ENCODE measurements around the gene MIGA2. TPM values are rescaled to one million over a fixed set of nuclear protein-coding genes. Genes with fewer than 3 reads are reported as not detected.

The MIGA2 gene
- total RNA-seq, 4 donors from 2014 or later: 72.0 to 245 (median 74.0) TPM

DNA sequence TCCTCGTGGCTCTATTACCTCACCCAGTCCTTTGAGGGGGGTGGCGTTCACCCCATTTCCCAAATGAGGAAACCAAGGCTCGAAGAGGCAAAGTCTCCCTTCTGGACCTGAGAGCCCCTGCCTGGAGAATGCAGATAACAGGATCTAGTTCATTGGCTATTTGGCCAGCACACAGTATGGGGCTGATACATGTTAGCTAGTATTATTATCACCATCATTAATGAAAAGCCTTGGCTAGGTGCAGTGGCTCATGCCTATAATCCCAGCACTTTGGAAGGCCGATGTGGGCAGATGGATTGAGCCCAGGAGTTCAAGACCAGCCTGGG lies 12.6 kb upstream of the MIGA2 start:
- no peaks in the 10 kb centered on the region for H3K27me3 ChIP-seq
- in situ Hi-C loops (cut with MboI; ENCODE audit: low pct_ligation_motif_present in 1 of 4, low pct_unique_long_range_greater_than_20kb in 1 of 4, low sequenced_read_pairs in 3 of 4): no loop called here
- TF ChIP-seq, protein P1, sequence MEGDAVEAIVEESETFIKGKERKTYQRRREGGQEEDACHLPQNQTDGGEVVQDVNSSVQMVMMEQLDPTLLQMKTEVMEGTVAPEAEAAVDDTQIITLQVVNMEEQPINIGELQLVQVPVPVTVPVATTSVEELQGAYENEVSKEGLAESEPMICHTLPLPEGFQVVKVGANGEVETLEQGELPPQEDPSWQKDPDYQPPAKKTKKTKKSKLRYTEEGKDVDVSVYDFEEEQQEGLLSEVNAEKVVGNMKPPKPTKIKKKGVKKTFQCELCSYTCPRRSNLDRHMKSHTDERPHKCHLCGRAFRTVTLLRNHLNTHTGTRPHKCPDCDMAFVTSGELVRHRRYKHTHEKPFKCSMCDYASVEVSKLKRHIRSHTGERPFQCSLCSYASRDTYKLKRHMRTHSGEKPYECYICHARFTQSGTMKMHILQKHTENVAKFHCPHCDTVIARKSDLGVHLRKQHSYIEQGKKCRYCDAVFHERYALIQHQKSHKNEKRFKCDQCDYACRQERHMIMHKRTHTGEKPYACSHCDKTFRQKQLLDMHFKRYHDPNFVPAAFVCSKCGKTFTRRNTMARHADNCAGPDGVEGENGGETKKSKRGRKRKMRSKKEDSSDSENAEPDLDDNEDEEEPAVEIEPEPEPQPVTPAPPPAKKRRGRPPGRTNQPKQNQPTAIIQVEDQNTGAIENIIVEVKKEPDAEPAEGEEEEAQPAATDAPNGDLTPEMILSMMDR (IDR thresholded peaks at IDR 0.05): no peak
- TF ChIP-seq POLR2AphosphoS5 (IDR thresholded peaks at IDR 0.05) (no peak), POLR2A (IDR thresholded peaks at IDR 0.05) (no peak), EP300 (IDR thresholded peaks at IDR 0.05; ENCODE audit: low read depth) (no peak)
- peaks cover 22 to 32% (median 28%) of the 10 kb centered on the region in 4 donors for H3K4me1 ChIP-seq
- H3K36me3 ChIP-seq: no peaks in the 10 kb centered on the region
- H3K4me3 ChIP-seq: no peak overlapping the region
- 77% methylated on average over 4 of the region's 4 CpGs; no CpG with 5 or more reads in 1 of the 2 donors for WGBS, 2 donors (ENCODE audit: low coverage in 1 of 2)
- no peak for DNase-seq
- H3K27ac ChIP-seq: peak overlapping the region in 3 of 4 donors; percentile 35 to 52 (median 41)
- intact Hi-C loops (cut with DNase I; ENCODE audit: low total_unique reads): no loop called here
- H3K9me3 ChIP-seq: no peaks in the 10 kb centered on the region

DNA sequence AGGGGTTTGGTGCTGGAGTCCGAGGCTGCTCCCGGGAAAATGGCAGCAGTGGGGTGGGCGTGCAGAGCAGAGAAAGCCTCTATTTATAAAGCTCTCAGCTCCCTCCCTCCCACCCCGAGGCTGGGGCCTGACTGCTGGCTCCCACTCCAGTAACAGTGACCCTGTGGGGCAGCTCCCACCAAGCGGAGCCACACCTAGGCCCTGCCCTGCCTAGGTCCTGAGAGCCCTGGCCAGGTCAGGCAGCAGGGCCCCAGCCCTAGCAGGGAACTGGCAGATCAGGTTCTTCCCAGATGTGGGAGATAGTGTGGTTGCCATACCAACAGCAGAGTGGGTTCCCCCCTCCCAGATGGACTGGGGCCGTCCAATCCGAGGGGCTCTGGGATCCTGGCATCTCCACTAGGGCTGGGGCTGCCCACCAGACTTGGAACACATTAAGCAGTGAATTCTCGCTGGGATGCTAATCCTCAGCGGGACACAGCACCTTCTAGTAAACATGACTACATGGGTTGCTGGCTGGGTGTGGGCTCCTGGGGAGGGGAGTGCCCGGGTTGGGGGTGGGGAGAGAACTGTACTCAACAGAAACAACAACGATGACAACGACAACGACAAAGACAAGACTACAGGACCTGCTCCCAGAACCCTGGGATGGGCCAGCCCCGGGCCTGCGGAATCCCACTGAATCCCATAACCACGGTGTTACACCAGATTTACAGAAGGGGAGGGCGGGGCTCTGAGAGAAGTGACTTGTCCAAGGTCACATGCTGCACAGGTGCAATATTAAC lies 9.8 kb upstream of the MIGA2 start:
- H3K36me3 ChIP-seq: no peaks in the 10 kb centered on the region
- H3K4me3 ChIP-seq: peak overlapping the region in 3 of 4 donors; percentile 50 to 95 (median 80)
- peaks cover 22 to 37% (median 31%) of the 10 kb centered on the region in 4 donors for H3K4me1 ChIP-seq
- no peaks in the 10 kb centered on the region for H3K9me3 ChIP-seq
- intact Hi-C loops (cut with DNase I; ENCODE audit: low total_unique reads) (no loop called here), in situ Hi-C loops (cut with MboI; ENCODE audit: low pct_ligation_motif_present in 1 of 4, low pct_unique_long_range_greater_than_20kb in 1 of 4, low sequenced_read_pairs in 3 of 4) (no loop called here)
- peak; percentile 39 for DNase-seq
- H3K27ac ChIP-seq: peak overlapping the region; percentile 83 to 91 (median 86)
- H3K27me3 ChIP-seq: no peaks in the 10 kb centered on the region
- TF ChIP-seq, protein P1 (IDR thresholded peaks at IDR 0.05): no peak
- TF ChIP-seq POLR2A (IDR thresholded peaks at IDR 0.05) (no peak), POLR2AphosphoS5 (IDR thresholded peaks at IDR 0.05) (no peak), EP300 (IDR thresholded peaks at IDR 0.05; ENCODE audit: low read depth) (no peak)
- 32% methylated on average over 17 of the region's 17 CpGs; no CpG with 5 or more reads in 1 of the 2 donors for WGBS, 2 donors (ENCODE audit: low coverage in 1 of 2)

DNA sequence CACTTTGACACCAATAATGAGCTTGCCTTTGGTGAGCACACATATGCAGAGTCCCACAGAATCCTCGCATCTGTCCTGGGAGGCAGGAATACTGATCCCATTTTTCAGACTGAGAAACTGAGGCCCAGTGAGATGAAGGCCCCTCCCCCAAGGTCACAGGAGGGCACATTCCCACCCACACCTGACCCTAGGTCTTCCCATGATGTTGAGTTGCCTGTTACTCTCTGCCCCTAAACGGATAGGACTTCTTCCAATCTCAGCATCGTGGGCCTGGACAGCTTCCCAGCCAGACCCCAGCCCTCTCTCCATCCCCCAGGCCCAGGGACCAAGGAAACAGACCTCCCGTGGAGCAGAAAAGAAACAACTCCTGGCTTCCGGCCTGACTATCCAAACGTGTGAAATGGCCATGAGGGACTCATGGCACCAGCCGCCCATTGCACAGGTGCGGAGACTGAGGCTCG lies 9.2 kb upstream of the MIGA2 start:
- intact Hi-C loops (cut with DNase I; ENCODE audit: low total_unique reads): no loop called here
- H3K36me3 ChIP-seq: no peaks in the 10 kb centered on the region
- in situ Hi-C loops (cut with MboI; ENCODE audit: low pct_ligation_motif_present in 1 of 4, low pct_unique_long_range_greater_than_20kb in 1 of 4, low sequenced_read_pairs in 3 of 4): no loop called here
- H3K9me3 ChIP-seq: no peaks in the 10 kb centered on the region
- peak overlapping the region; percentile 50 to 95 (median 84) for H3K4me3 ChIP-seq
- WGBS, 2 donors (ENCODE audit: low coverage in 1 of 2): 7% methylated on average over 9 of the region's 9 CpGs; no CpG with 5 or more reads in 1 of the 2 donors
- peak overlapping the region; percentile 83 to 91 (median 86) for H3K27ac ChIP-seq
- peaks cover 22 to 37% (median 31%) of the 10 kb centered on the region in 4 donors for H3K4me1 ChIP-seq
- H3K27me3 ChIP-seq: no peaks in the 10 kb centered on the region
- DNase-seq: no peak
- TF ChIP-seq, protein P1 (IDR thresholded peaks at IDR 0.05): no peak
- TF ChIP-seq POLR2AphosphoS5 (IDR thresholded peaks at IDR 0.05) (no peak), EP300 (IDR thresholded peaks at IDR 0.05; ENCODE audit: low read depth) (no peak), POLR2A (IDR thresholded peaks at IDR 0.05) (no peak)

DNA sequence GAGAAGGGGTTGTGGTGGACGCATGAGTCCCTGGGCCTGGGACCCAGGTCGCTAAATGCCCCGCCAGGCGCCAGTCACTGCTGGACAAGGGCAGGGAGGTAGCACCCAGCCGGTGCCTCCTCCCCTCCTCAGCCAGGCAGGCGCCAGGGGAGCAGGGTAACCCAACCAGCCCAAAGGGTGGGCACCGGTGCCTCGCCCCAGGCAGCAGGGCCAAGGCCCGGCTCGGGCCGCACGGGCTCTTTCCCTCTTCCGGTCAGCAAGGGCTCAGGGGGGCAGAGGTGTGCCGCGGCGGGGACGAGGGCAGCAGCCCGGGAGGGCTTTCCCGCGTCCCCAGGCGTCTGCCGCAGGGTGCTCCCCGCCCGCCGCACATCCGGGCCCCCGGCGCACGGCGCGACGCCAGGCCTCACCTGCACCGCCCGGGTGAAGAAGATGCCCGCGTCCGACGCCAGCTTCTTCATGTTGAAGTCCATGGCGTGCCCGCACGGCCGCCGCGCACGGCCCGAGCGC lies 8.7 kb upstream of the MIGA2 start:
- in situ Hi-C loops (cut with MboI; ENCODE audit: low pct_ligation_motif_present in 1 of 4, low pct_unique_long_range_greater_than_20kb in 1 of 4, low sequenced_read_pairs in 3 of 4): no loop called here
- Histone ChIP-seq H3K4me3 (peak overlapping the region; percentile 50 to 95 (median 84)), H3K9me3 (no peaks in the 10 kb centered on the region), H3K27me3 (no peaks in the 10 kb centered on the region), H3K27ac (peak overlapping the region; percentile 83 to 91 (median 86)), H3K36me3 (no peaks in the 10 kb centered on the region), H3K4me1 (peaks cover 22 to 37% (median 31%) of the 10 kb centered on the region in 4 donors)
- 0% methylated on average over 30 of the region's 47 CpGs; no CpG with 5 or more reads in 1 of the 2 donors for WGBS, 2 donors (ENCODE audit: low coverage in 1 of 2)
- intact Hi-C loops (cut with DNase I; ENCODE audit: low total_unique reads): no loop called here
- TF ChIP-seq EP300 (IDR thresholded peaks at IDR 0.05; ENCODE audit: low read depth) (no peak), POLR2AphosphoS5 (IDR thresholded peaks at IDR 0.05) (no peak), POLR2A (IDR thresholded peaks at IDR 0.05) (no peak)
- TF ChIP-seq, protein P1 (IDR thresholded peaks at IDR 0.05): no peak
- DNase-seq: peak; percentile 77

Data from transverse colon (tissue), 4 donors.